GM12878 (cell line): Measurements from ENCODE around the gene ADAM29. TPM values are rescaled to one million over a fixed set of nuclear protein-coding genes. Genes with fewer than 3 reads are reported as not detected.

Source experiments
- BCL11A ChIP-seq: IDR thresholded peaks from 2 replicates; pipeline ENCODE4 v1.6.1; 2011; ENCODE audit warnings: low read depth, low read length
- IKZF2 ChIP-seq, 2 experiments: fragments of 450-650 bp; IDR thresholded peaks; 2 replicates each; pipeline ENCODE4 v1.6.1; 2017; ENCODE audit warnings: mild to moderate bottlenecking in 2 of 2, moderate library complexity in 2 of 2
- LARP7 ChIP-seq: fragments of 450-650 bp; IDR thresholded peaks from 2 replicates; pipeline ENCODE4 v1.6.1; 2017; ENCODE audit warnings: mild to moderate bottlenecking
- MYC ChIP-seq: IDR thresholded peaks from 2 replicates; pipeline ENCODE4 v1.6.1; 2011; ENCODE audit warnings: mild to moderate bottlenecking, low read length, moderate library complexity, inconsistent platforms; ENCODE audit not compliant: insufficient read depth, insufficient replicate concordance, insufficient read length, severe bottlenecking
- NFIC ChIP-seq: IDR thresholded peaks from 2 replicates; pipeline ENCODE4 v1.6.1; 2012; ENCODE audit warnings: low read depth, mild to moderate bottlenecking, inconsistent platforms, low read length, moderate library complexity
- RAD21 ChIP-seq: IDR thresholded peaks from 2 replicates; pipeline ENCODE4 v1.6.1; 2011; ENCODE audit warnings: mild to moderate bottlenecking, low read depth, low read length, moderate library complexity; ENCODE audit not compliant: insufficient read depth
- SIX5 ChIP-seq: IDR thresholded peaks from 2 replicates; pipeline ENCODE4 v1.6.1; 2011; ENCODE audit warnings: mild to moderate bottlenecking, low read depth, low read length, moderate library complexity; ENCODE audit not compliant: severe bottlenecking
- SMC3 ChIP-seq: IDR thresholded peaks from 2 replicates; pipeline ENCODE4 v1.6.1; 2011; ENCODE audit warnings: low read length, improper control_type of control experiment, borderline replicate concordance
- TCF12 ChIP-seq: IDR thresholded peaks from 2 replicates; pipeline ENCODE4 v1.6.1; 2011; ENCODE audit warnings: low read depth, mild to moderate bottlenecking, low read length
- TCF3 ChIP-seq: IDR thresholded peaks from 2 replicates; pipeline ENCODE4 v1.6.1; 2012; ENCODE audit warnings: low read depth, mild to moderate bottlenecking, low read length, borderline replicate concordance; ENCODE audit not compliant: insufficient read depth
- YBX1 ChIP-seq: fragments of 450-650 bp; IDR thresholded peaks from 2 replicates; pipeline ENCODE4 v1.6.1; 2016; ENCODE audit warnings: antibody characterized with exemption
- polyA plus RNA-seq, 11 experiments: library from polyadenylated mRNA; depleted of rRNA in 4 of 11; unstranded in 6 of 11; stranded (reverse) in 5 of 11; fragments of >200 nt; fragmentation: Nextera tagmentation in 4 of 11; fragmentation: Illumina TruSeq in 1 of 11; extraction: Ambion mirVana in 4 of 11; extraction: Trizol in 1 of 11; gene quantifications; 1 replicate in 1 of 11; 2 replicates in 10 of 11; pipeline versions ENCODE4 v1.2.1 to v1.2.3, GENCODE V29; 2011 to 2016; ENCODE audit warnings: inconsistent platforms in 2 of 11, missing spikeins in 2 of 11, low read depth in 1 of 11
- total RNA-seq, 4 experiments: library from RNA; depleted of rRNA in 3 of 4; stranded (reverse); fragments of >200 nt in 3 of 4; fragmentation: Illumina TruSeq in 1 of 4; extraction: Trizol in 1 of 4; gene quantifications; 2 replicates each; pipeline versions ENCODE4 v1.2.1 to v1.2.3, GENCODE V29; 2013 to 2021
- TF ChIP-seq, protein P1 (sequence below): IDR thresholded peaks from 2 replicates; pipeline ENCODE4 v1.6.1; 2011; ENCODE audit warnings: low read depth, mild to moderate bottlenecking, low read length, moderate library complexity, borderline replicate concordance; ENCODE audit errors: extremely low read depth
- TF ChIP-seq, protein P2 (sequence below), 3 experiments: IDR thresholded peaks in 2 of 3; conservative IDR thresholded peaks in 1 of 3; 2 replicates each; pipeline ENCODE4 v1.5.1; 2011; ENCODE audit warnings: low read depth in 3 of 3, low read length in 3 of 3, mild to moderate bottlenecking in 3 of 3, control low read depth in 2 of 3, moderate library complexity in 2 of 3, inconsistent platforms in 1 of 3, mixed read lengths in 1 of 3; ENCODE audit not compliant: control insufficient read depth in 2 of 3, insufficient read depth in 1 of 3; ENCODE audit errors: extremely low read depth in 1 of 3
- TF ChIP-seq, protein P3 (sequence below): IDR thresholded peaks from 2 replicates; pipeline ENCODE4 v1.6.1; 2011; ENCODE audit warnings: mild to moderate bottlenecking, low read depth, low read length, moderate library complexity; ENCODE audit not compliant: insufficient replicate concordance
- TF ChIP-seq, protein P4 (sequence below): IDR thresholded peaks from 2 replicates; pipeline ENCODE4 v1.6.1; 2011; ENCODE audit warnings: borderline replicate concordance, low read depth, mild to moderate bottlenecking, moderate library complexity, mixed read lengths, low read length; ENCODE audit not compliant: insufficient read depth; ENCODE audit errors: extremely low read length

Gene ADAM29
- total and polyA plus RNA-seq, 10 of the 15 experiments (the other 5 are each of a cell fraction or from before 2014, with no cell fraction given): 0.04 to 0.20 (median 0.10) TPM; not detected in 7

DNA sequence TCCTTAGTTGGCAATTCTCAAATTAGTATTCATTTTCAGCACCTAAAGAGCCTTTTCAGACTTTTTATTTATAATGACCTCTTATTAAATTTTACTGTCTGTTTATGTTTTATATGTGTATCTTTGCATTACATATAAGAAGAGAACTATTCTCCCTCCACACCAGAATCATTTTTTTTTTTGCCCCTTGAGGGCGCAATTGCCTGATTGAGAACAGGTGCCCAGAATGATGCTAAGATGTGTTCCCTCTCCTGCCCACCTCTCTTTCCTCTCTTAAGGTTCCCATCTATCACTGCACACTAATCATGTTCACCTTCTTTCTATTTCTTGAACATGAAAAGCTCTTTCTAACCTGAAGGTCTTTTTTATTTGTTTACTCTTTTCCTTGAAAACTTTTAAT is 44.2 kb upstream of the ADAM29 start (continued):
- TF ChIP-seq, protein P1, sequence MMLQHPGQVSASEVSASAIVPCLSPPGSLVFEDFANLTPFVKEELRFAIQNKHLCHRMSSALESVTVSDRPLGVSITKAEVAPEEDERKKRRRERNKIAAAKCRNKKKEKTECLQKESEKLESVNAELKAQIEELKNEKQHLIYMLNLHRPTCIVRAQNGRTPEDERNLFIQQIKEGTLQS: no peak
- no peak for TF ChIP-seq TCF12
- no peak for TF ChIP-seq MYC
- TF ChIP-seq, protein P2, sequence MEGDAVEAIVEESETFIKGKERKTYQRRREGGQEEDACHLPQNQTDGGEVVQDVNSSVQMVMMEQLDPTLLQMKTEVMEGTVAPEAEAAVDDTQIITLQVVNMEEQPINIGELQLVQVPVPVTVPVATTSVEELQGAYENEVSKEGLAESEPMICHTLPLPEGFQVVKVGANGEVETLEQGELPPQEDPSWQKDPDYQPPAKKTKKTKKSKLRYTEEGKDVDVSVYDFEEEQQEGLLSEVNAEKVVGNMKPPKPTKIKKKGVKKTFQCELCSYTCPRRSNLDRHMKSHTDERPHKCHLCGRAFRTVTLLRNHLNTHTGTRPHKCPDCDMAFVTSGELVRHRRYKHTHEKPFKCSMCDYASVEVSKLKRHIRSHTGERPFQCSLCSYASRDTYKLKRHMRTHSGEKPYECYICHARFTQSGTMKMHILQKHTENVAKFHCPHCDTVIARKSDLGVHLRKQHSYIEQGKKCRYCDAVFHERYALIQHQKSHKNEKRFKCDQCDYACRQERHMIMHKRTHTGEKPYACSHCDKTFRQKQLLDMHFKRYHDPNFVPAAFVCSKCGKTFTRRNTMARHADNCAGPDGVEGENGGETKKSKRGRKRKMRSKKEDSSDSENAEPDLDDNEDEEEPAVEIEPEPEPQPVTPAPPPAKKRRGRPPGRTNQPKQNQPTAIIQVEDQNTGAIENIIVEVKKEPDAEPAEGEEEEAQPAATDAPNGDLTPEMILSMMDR (IDR thresholded peaks at IDR 0.05 in 2 of 3, conservative IDR thresholded peaks at IDR 0.05 in 1 of 3; ENCODE audit: control insufficient read depth in 2 of 3, extremely low read depth in 1 of 3, insufficient read depth in 1 of 3, low read depth in 3 of 3, low read length in 3 of 3): peak; percentile 33 to 64 (median 42); a peak in 4 of 6 replicates
- no peak for TF ChIP-seq BCL11A
- TF ChIP-seq, protein P3, sequence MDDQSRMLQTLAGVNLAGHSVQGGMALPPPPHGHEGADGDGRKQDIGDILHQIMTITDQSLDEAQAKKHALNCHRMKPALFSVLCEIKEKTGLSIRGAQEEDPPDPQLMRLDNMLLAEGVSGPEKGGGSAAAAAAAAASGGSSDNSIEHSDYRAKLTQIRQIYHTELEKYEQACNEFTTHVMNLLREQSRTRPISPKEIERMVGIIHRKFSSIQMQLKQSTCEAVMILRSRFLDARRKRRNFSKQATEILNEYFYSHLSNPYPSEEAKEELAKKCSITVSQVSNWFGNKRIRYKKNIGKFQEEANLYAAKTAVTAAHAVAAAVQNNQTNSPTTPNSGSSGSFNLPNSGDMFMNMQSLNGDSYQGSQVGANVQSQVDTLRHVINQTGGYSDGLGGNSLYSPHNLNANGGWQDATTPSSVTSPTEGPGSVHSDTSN: no peak
- peak; percentile 80; the same call in 1 of the 2 replicates for TF ChIP-seq SMC3
- no peak for TF ChIP-seq LARP7
- TF ChIP-seq, protein P4, sequence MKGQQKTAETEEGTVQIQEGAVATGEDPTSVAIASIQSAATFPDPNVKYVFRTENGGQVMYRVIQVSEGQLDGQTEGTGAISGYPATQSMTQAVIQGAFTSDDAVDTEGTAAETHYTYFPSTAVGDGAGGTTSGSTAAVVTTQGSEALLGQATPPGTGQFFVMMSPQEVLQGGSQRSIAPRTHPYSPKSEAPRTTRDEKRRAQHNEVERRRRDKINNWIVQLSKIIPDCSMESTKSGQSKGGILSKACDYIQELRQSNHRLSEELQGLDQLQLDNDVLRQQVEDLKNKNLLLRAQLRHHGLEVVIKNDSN: no peak
- peak; percentile 56 for TF ChIP-seq RAD21
- no peak for TF ChIP-seq YBX1
- TF ChIP-seq TCF3: no peak
- no peak for TF ChIP-seq SIX5
- TF ChIP-seq NFIC: no peak
- TF ChIP-seq IKZF2 (IDR thresholded peaks at IDR 0.05): no peak
- TF ChIP-seq, all 136 proteins: peak for 3
